ENCODE results near the gene OPRD1.

- TF ChIP-seq, protein P1, sequence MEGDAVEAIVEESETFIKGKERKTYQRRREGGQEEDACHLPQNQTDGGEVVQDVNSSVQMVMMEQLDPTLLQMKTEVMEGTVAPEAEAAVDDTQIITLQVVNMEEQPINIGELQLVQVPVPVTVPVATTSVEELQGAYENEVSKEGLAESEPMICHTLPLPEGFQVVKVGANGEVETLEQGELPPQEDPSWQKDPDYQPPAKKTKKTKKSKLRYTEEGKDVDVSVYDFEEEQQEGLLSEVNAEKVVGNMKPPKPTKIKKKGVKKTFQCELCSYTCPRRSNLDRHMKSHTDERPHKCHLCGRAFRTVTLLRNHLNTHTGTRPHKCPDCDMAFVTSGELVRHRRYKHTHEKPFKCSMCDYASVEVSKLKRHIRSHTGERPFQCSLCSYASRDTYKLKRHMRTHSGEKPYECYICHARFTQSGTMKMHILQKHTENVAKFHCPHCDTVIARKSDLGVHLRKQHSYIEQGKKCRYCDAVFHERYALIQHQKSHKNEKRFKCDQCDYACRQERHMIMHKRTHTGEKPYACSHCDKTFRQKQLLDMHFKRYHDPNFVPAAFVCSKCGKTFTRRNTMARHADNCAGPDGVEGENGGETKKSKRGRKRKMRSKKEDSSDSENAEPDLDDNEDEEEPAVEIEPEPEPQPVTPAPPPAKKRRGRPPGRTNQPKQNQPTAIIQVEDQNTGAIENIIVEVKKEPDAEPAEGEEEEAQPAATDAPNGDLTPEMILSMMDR (IDR thresholded peaks at IDR 0.05), result no peak
- no peak for TF ChIP-seq POLR2A (IDR thresholded peaks at IDR 0.05)
These were observed 21.4 kb downstream of the OPRD1 start for GRCh38 chr1:28833381-28833780.
